Hindlimb muscle (tissue), 1 donor: ENCODE measurements around the gene CACUL1. TPM values are rescaled to one million over a fixed set of nuclear protein-coding genes. Genes with fewer than 3 reads are reported as not detected.

Experiments used
- DNase-seq: peaks from one replicate; pipeline ENCODE4 v3.0.0-alpha.2; 2013
- polyA plus RNA-seq: library from polyadenylated mRNA; unstranded; fragments of 120-200 nt; gene quantifications from one replicate; pipeline ENCODE4 v1.2.1, GENCODE V29; 2013; ENCODE audit not compliant: insufficient read length

Gene CACUL1
- polyA plus RNA-seq, 1 donor: 25.7 TPM

DNA sequence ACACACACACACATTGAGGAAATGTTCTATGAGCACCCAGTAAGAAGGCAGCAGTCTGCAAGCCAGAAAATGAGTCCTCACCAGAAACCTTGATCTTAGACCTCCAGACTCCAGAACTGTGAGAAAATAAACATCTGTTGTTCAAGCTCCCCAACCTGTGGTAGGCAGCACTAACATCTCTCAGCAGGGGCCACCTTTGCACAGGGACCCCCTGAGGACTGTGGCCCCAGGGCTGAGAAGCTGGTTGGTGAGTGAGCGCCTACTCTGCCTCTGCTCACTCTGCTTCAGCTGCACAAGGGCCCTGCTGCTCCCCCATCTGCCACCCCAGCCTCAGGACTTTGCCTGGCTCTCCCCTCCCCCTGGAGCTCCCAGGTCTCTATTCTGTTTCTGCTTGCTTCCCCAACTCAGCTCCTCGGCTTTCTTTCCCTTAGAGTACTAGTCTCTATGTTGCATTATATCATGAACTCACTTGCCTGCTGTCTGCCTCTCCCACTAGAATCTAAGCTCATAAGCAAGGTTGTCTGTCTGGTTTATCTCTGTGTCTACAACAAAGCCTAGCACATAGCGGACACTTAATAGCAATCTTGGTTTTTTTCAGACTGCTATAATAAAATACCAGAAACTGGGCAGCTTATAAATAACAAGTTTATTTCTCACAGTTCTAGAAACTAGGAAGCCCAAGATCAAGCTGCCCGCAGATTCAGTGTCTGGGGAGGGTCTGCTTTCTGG lies 118.9 kb downstream of the CACUL1 start:
- no peak for DNase-seq

DNA sequence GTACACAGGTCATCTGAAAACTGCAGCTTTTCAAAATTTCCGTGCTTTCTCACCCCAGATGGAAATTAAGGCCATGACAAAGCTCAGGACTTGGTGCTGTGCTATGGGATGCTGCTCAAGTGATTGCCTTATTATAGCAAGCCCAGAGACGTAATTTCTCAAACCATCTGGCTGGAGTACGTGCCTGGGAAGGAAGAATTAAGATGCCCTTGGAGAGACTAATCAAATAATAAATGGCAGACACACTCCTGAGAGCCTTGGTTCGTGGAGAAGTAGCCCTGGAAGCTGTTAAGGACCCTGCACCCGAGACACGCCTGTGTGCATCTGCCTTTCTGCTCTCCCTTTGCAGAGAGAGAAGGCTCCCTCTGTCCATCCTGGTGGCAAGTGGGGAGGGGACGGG lies 121.0 kb downstream of the CACUL1 start:
- no peak for DNase-seq

DNA sequence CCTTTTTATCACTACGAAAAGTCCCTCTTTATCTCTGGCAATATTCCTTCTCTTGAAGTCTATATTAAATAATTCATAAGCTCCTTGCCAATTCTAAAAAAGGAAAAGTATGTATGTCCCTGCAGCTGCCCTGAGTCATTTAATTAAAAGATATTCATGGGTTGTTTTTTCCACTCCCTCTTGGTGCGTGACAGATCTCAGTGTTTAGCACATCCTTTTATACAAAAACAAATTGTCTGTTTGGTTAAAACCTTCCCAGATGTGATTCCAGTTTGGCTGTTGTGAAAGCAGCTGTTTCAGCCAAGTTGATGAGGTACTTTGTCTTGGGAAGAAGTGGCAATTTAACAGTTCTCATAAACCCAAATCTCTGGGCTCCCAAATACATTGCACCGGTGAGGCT lies 125.6 kb downstream of the CACUL1 start:
- DNase-seq: no peak

DNA sequence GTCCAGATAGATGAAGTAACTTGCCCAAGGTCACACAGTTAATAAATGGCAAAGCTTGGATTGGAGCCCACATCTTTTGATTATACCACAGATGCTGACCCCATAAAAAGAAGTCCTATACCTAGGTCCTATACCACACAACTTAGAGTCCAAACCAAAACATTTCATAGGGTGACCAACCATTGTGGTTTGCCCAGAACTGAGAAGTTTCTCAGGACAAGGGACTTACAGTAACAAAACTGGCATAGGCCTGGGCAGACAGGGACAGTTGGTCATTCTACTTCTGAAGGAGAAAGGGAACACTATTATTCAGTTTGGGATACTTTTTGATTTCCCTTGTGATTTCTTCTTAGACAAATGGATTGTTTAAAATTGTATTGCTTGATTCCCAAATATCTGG lies 126.4 kb downstream of the CACUL1 start:
- no peak for DNase-seq

DNA sequence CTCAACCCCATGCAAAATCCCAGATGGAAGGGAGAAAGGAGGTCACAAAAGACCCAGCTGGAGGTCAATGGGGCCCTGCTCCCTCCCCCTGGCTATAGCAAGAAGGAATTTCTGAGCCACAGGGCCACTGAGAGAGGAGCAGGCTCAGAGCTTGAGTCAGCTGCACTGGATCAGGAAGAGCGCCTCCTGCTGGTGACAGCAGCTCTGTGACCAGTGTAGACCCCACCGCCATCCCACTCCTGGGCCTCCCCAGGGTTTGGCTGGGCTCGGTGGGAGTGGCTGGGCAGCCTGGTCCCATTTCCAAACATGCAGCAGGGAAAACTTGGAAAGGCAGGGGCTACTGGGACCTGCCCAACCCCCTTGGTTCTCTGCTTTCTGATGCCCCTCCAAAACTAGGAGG lies 127.8 kb downstream of the CACUL1 start:
- no peak for DNase-seq

Other genes starting within 250 kb of the CACUL1 start
- not detected for gene PRLHR, start 159.3 kb downstream of the CACUL1 start, polyA plus RNA-seq